Caco-2 (cell line): ENCODE measurements around the gene VOPP1. TPM values are rescaled to one million over a fixed set of nuclear protein-coding genes. Genes with fewer than 3 reads are reported as not detected.

ENCODE experiments used
- BruUV-seq: library from RNA; stranded (reverse); fragments of 400-500 nt; replicated peaks from 2 replicates; lab custom pipeline; 2021; lab: Mats Ljungman, UMichigan
- CTCF ChIA-PET: fragments of 300-600 bp; sonication (Branson Sonifier 250); formaldehyde crosslinking; loops from one replicate; lab custom pipeline; 2022; ENCODE audit warnings: antibody characterized with exemption; lab: Charles Lee
- POLR2A ChIA-PET: fragments of 300-600 bp; sonication (Branson Sonifier 250); formaldehyde crosslinking; loops from one replicate; lab custom pipeline; 2022; ENCODE audit warnings: antibody characterized with exemption; lab: Charles Lee
- DNase-seq, 2 experiments: peaks; one replicate each; pipeline versions ENCODE4 v3.0.0 to v3.0.0-alpha.2; 2020 to 2022
- H3K27me3 ChIP-seq: replicated peaks from 2 replicates; pipeline ENCODE4 v1.6.0; 2011; ENCODE audit warnings: low read length; ENCODE audit not compliant: control insufficient read depth, insufficient read depth
- H3K36me3 ChIP-seq: 2 replicates; pipeline ENCODE4 v1.5.1; 2011; ENCODE audit warnings: low read length; ENCODE audit not compliant: control insufficient read depth, insufficient read depth
- H3K4me1 ChIP-seq: fragments of 250-450 bp; sonication (Bioruptor Pico); 2 replicates; pipeline ENCODE4 v1.5.1; 2020; ENCODE audit warnings: mild to moderate bottlenecking
- H3K4me3 ChIP-seq: 2 replicates; pipeline ENCODE4 v1.5.1; 2011; ENCODE audit warnings: low read depth, mild to moderate bottlenecking, control low read depth, low read length
- H3K9me3 ChIP-seq: fragments of 250-450 bp; sonication (Bioruptor Pico); 2 replicates; pipeline ENCODE4 v1.5.1; 2020; ENCODE audit warnings: mild to moderate bottlenecking, moderate library complexity
- H3K27ac Mint-ChIP-seq: one replicate; pipeline ENCODE4 v1.8.0; 2022; ENCODE audit warnings: mixed read lengths; ENCODE audit not compliant: unreplicated experiment
- H3K27me3 Mint-ChIP-seq: one replicate; pipeline ENCODE4 v1.8.0; 2022; ENCODE audit warnings: mixed read lengths; ENCODE audit not compliant: insufficient read depth, unreplicated experiment
- H3K36me3 Mint-ChIP-seq: one replicate; pipeline ENCODE4 v1.8.0; 2022; ENCODE audit warnings: mild to moderate bottlenecking, mixed read lengths; ENCODE audit not compliant: insufficient read depth, unreplicated experiment
- H3K4me1 Mint-ChIP-seq: one replicate; pipeline ENCODE4 v1.8.0; 2022; ENCODE audit warnings: low read depth, mixed read lengths; ENCODE audit not compliant: unreplicated experiment
- H3K4me3 Mint-ChIP-seq: one replicate; pipeline ENCODE4 v1.8.0; 2022; ENCODE audit warnings: mild to moderate bottlenecking, moderate library complexity, mixed read lengths; ENCODE audit not compliant: unreplicated experiment
- H3K9me3 Mint-ChIP-seq: one replicate; pipeline ENCODE4 v1.8.0; 2022; ENCODE audit warnings: mixed read lengths; ENCODE audit not compliant: unreplicated experiment
- intact Hi-C: fragments of 100-400 bp; cut with micrococcal nuclease; formaldehyde crosslinking; loops from one replicate; pipeline ENCODE4 v1.10.0; 2022; ENCODE audit not compliant: unreplicated experiment
- total RNA-seq: library from RNA; stranded (reverse); gene quantifications from 2 replicates; pipeline ENCODE4 v1.2.3, GENCODE V29; 2022
- TF ChIP-seq, protein P1 (sequence below), 2 experiments: fragments of 200-600 bp in 1 of 2; IDR thresholded peaks; 1 replicate in 1 of 2; 2 replicates in 1 of 2; pipeline versions ENCODE4 v1.5.1 to v1.8.0; 2011 to 2022; ENCODE audit warnings: antibody characterized with exemption in 1 of 2, control low read depth in 1 of 2, inconsistent platforms in 1 of 2, low read depth in 1 of 2, low read length in 1 of 2, mild to moderate bottlenecking in 1 of 2, moderate library complexity in 1 of 2; ENCODE audit not compliant: insufficient read depth in 1 of 2, severe bottlenecking in 1 of 2, unreplicated experiment in 1 of 2

The VOPP1 gene
- total RNA-seq, 1 experiment from 2014 or later, result 46.8 TPM

GRCh38 chr7:55486991-55487390, 85.3 kb downstream of the VOPP1 start:
- DNase-seq, result no peak
- Histone ChIP-seq H3K36me3 (no peaks in the 10 kb centered on the region), H3K27me3 (no peaks in the 10 kb centered on the region), H3K4me3 (no peak overlapping the region), H3K4me1 (no peaks in the 10 kb centered on the region), H3K9me3 (no peaks in the 10 kb centered on the region)
- H3K27ac Mint-ChIP-seq, result no peak overlapping the region
- no peak overlapping the region for H3K4me3 Mint-ChIP-seq
- no peaks in the 10 kb centered on the region for H3K27me3 Mint-ChIP-seq
- H3K4me1 Mint-ChIP-seq, result no peaks in the 10 kb centered on the region
- ChIA-PET POLR2A (no interaction called here), CTCF (no interaction called here)
- TF ChIP-seq, protein P1, sequence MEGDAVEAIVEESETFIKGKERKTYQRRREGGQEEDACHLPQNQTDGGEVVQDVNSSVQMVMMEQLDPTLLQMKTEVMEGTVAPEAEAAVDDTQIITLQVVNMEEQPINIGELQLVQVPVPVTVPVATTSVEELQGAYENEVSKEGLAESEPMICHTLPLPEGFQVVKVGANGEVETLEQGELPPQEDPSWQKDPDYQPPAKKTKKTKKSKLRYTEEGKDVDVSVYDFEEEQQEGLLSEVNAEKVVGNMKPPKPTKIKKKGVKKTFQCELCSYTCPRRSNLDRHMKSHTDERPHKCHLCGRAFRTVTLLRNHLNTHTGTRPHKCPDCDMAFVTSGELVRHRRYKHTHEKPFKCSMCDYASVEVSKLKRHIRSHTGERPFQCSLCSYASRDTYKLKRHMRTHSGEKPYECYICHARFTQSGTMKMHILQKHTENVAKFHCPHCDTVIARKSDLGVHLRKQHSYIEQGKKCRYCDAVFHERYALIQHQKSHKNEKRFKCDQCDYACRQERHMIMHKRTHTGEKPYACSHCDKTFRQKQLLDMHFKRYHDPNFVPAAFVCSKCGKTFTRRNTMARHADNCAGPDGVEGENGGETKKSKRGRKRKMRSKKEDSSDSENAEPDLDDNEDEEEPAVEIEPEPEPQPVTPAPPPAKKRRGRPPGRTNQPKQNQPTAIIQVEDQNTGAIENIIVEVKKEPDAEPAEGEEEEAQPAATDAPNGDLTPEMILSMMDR (IDR thresholded peaks at IDR 0.05; ENCODE audit: insufficient read depth in 1 of 2, low read depth in 1 of 2, low read length in 1 of 2, severe bottlenecking in 1 of 2, unreplicated experiment in 1 of 2), result no peak
- H3K36me3 Mint-ChIP-seq, result peaks cover 9% of the 10 kb centered on the region
- no peaks in the 10 kb centered on the region for H3K9me3 Mint-ChIP-seq
- BruUV-seq, result no TSS peak
- intact Hi-C loops, result no loop called here

GRCh38 chr7:55486192-55486590, 86.1 kb downstream of the VOPP1 start:
- Mint-ChIP-seq H3K27me3 (no peaks in the 10 kb centered on the region), H3K36me3 (peaks cover 9% of the 10 kb centered on the region), H3K4me1 (no peaks in the 10 kb centered on the region), H3K27ac (no peak overlapping the region), H3K4me3 (no peak overlapping the region), H3K9me3 (no peaks in the 10 kb centered on the region)
- ChIA-PET CTCF (no interaction called here), POLR2A (no interaction called here)
- Histone ChIP-seq H3K27me3 (no peaks in the 10 kb centered on the region), H3K4me1 (no peaks in the 10 kb centered on the region), H3K36me3 (no peaks in the 10 kb centered on the region), H3K4me3 (no peak overlapping the region), H3K9me3 (no peaks in the 10 kb centered on the region)
- intact Hi-C loops, result no loop called here
- TF ChIP-seq, protein P1 (IDR thresholded peaks at IDR 0.05; ENCODE audit: insufficient read depth in 1 of 2, low read depth in 1 of 2, low read length in 1 of 2, severe bottlenecking in 1 of 2, unreplicated experiment in 1 of 2), result no peak
- BruUV-seq, result no TSS peak
- DNase-seq, result no peak

- H3K4me3 ChIP-seq, result no peak overlapping the region
- CTCF ChIA-PET, result no interaction called here
- BruUV-seq, result no TSS peak
- no peak overlapping the region for H3K4me3 Mint-ChIP-seq
- intact Hi-C loops, result no loop called here
- no peaks in the 10 kb centered on the region for H3K4me1 ChIP-seq
- DNase-seq, result no peak
- POLR2A ChIA-PET, result no interaction called here
- TF ChIP-seq, protein P1 (IDR thresholded peaks at IDR 0.05; ENCODE audit: insufficient read depth in 1 of 2, low read depth in 1 of 2, low read length in 1 of 2, severe bottlenecking in 1 of 2, unreplicated experiment in 1 of 2), result no peak
- no peaks in the 10 kb centered on the region for H3K9me3 Mint-ChIP-seq
- no peaks in the 10 kb centered on the region for H3K36me3 ChIP-seq
- H3K9me3 ChIP-seq, result no peaks in the 10 kb centered on the region
- H3K27ac Mint-ChIP-seq, result no peak overlapping the region
- H3K36me3 Mint-ChIP-seq, result peaks cover 9% of the 10 kb centered on the region
- H3K4me1 Mint-ChIP-seq, result no peaks in the 10 kb centered on the region
- no peaks in the 10 kb centered on the region for H3K27me3 ChIP-seq
- no peaks in the 10 kb centered on the region for H3K27me3 Mint-ChIP-seq
Observed at GRCh38 chr7:55485501-55486191, 86.7 kb downstream of the VOPP1 start.
